NT2/D1 (cell line): ENCODE data around the gene CAPRIN2.

Experiments
- DNase-seq: peaks from one replicate; pipeline ENCODE4 v3.0.0-alpha.2; 2011; ENCODE audit warnings: low read depth, low spot score
- H3K27me3 ChIP-seq: 2 replicates; pipeline ENCODE4 v1.6.0; 2011; ENCODE audit warnings: mild to moderate bottlenecking; ENCODE audit not compliant: insufficient read length, insufficient read depth
- H3K36me3 ChIP-seq: 2 replicates; pipeline ENCODE4 v1.6.1; 2011; ENCODE audit warnings: mild to moderate bottlenecking, low read length, mixed read lengths; ENCODE audit not compliant: insufficient read depth, insufficient read length
- H3K4me1 ChIP-seq: 2 replicates; pipeline ENCODE4 v1.5.1; 2011; ENCODE audit not compliant: insufficient read depth, insufficient read length
- H3K4me3 ChIP-seq: 2 replicates; pipeline ENCODE4 v1.5.1; 2011; ENCODE audit warnings: low read depth; ENCODE audit not compliant: insufficient read length
- H3K9ac ChIP-seq: 2 replicates; pipeline ENCODE4 v1.6.0; 2011; ENCODE audit warnings: low read depth; ENCODE audit not compliant: insufficient read length
- H3K9me3 ChIP-seq: 2 replicates; pipeline ENCODE4 v1.5.1; 2011; ENCODE audit warnings: mild to moderate bottlenecking, low read length; ENCODE audit not compliant: insufficient read depth
- SUZ12 ChIP-seq: IDR thresholded peaks from 2 replicates; pipeline ENCODE4 v1.6.1; 2011; ENCODE audit not compliant: insufficient read length, insufficient read depth; ENCODE audit errors: extremely low read depth
- YY1 ChIP-seq: IDR thresholded peaks from 2 replicates; pipeline ENCODE4 v1.6.1; 2011; ENCODE audit not compliant: insufficient read length, insufficient read depth
- ZNF274 ChIP-seq: IDR thresholded peaks from 2 replicates; pipeline ENCODE4 v1.6.1; 2011; ENCODE audit warnings: mild to moderate bottlenecking, low read depth, low read length

Gene CAPRIN2

GRCh38 chr12:30752255-30752654, 2.5 kb downstream of the CAPRIN2 start:
- Histone ChIP-seq H3K36me3 (peaks cover 49% of the 10 kb centered on the region), H3K9ac (no peak overlapping the region), H3K27me3 (peaks cover 7% of the 10 kb centered on the region), H3K9me3 (peaks cover 7% of the 10 kb centered on the region; the same call in 1 of the 2 replicates), H3K4me3 (no peak overlapping the region), H3K4me1 (peaks cover 6% of the 10 kb centered on the region)
- DNase-seq = no peak
- no peak for TF ChIP-seq ZNF274
- no peak for TF ChIP-seq SUZ12
- no peak for TF ChIP-seq YY1

- peaks cover 68% of the 10 kb centered on the region for H3K36me3 ChIP-seq
- H3K4me3 ChIP-seq = no peak overlapping the region
- no peaks in the 10 kb centered on the region for H3K27me3 ChIP-seq
- peaks cover 9% of the 10 kb centered on the region; the same call in 1 of the 2 replicates for H3K9me3 ChIP-seq
- no peak for DNase-seq
- no peaks in the 10 kb centered on the region for H3K4me1 ChIP-seq
- no peak overlapping the region for H3K9ac ChIP-seq
- TF ChIP-seq YY1 = no peak
- no peak for TF ChIP-seq ZNF274
- no peak for TF ChIP-seq SUZ12
Observed at GRCh38 chr12:30748147-30748546, 6.6 kb downstream of the CAPRIN2 start.

- Histone ChIP-seq H3K36me3 (peaks cover 57% of the 10 kb centered on the region), H3K9ac (no peak overlapping the region), H3K4me1 (no peaks in the 10 kb centered on the region), H3K4me3 (no peak overlapping the region), H3K9me3 (peaks cover 9% of the 10 kb centered on the region; the same call in 1 of the 2 replicates), H3K27me3 (no peaks in the 10 kb centered on the region)
- no peak for TF ChIP-seq SUZ12
- DNase-seq = no peak
Observed at GRCh38 chr12:30746190-30746589, 8.6 kb downstream of the CAPRIN2 start.

- no peak overlapping the region for H3K4me3 ChIP-seq
- peaks cover 9% of the 10 kb centered on the region; the same call in 1 of the 2 replicates for H3K9me3 ChIP-seq
- no peaks in the 10 kb centered on the region for H3K4me1 ChIP-seq
- no peak for DNase-seq
- H3K36me3 ChIP-seq = peaks cover 52% of the 10 kb centered on the region
- H3K9ac ChIP-seq = no peak overlapping the region
- H3K27me3 ChIP-seq = no peaks in the 10 kb centered on the region
- TF ChIP-seq ZNF274 (no peak), SUZ12 (no peak), YY1 (no peak)
Observed at GRCh38 chr12:30744321-30744720, 10.4 kb downstream of the CAPRIN2 start.

GRCh38 chr12:30740274-30740673, 14.5 kb downstream of the CAPRIN2 start:
- Histone ChIP-seq H3K27me3 (no peaks in the 10 kb centered on the region), H3K9ac (no peak overlapping the region), H3K9me3 (no peaks in the 10 kb centered on the region), H3K4me1 (no peaks in the 10 kb centered on the region), H3K4me3 (no peak overlapping the region), H3K36me3 (peaks cover 46% of the 10 kb centered on the region)
- TF ChIP-seq SUZ12 (no peak), YY1 (no peak), ZNF274 (no peak)
- DNase-seq = no peak

- peaks cover 56% of the 10 kb centered on the region for H3K36me3 ChIP-seq
- H3K9me3 ChIP-seq = no peaks in the 10 kb centered on the region
- TF ChIP-seq ZNF274 = no peak
- no peak for TF ChIP-seq YY1
- TF ChIP-seq SUZ12 = no peak
Observed at GRCh38 chr12:30739020-30739419, 15.7 kb downstream of the CAPRIN2 start.

GRCh38 chr12:30732954-30733637, 21.7 kb downstream of the CAPRIN2 start:
- Histone ChIP-seq H3K4me1 (no peaks in the 10 kb centered on the region), H3K9me3 (no peaks in the 10 kb centered on the region), H3K9ac (no peak overlapping the region), H3K27me3 (no peaks in the 10 kb centered on the region), H3K36me3 (peaks cover 62% of the 10 kb centered on the region), H3K4me3 (no peak overlapping the region)
- no peak for DNase-seq
- no peak for TF ChIP-seq SUZ12
- TF ChIP-seq YY1 = no peak
- no peak for TF ChIP-seq ZNF274

More at GRCh38 chr12:30739020-30739419, 15.7 kb downstream of the CAPRIN2 start:
- Histone ChIP-seq H3K9ac (no peak overlapping the region), H3K4me3 (no peak overlapping the region), H3K27me3 (no peaks in the 10 kb centered on the region), H3K4me1 (no peaks in the 10 kb centered on the region)
- no peak for DNase-seq
